Psoas muscle (tissue), 8 donors: ENCODE results near the gene SRL. TPM values are rescaled to one million over a fixed set of nuclear protein-coding genes. Genes with fewer than 3 reads are reported as not detected.
A peak's percentile ranks its signal among the peaks of the same experiment; 100 is the strongest.

Experiments used
- ATAC-seq, 4 donors: fragments of 200-7000 bp; cut with Tn5 transposase; one replicate each; pipeline ENCODE4 v1.9.1; 2020; ENCODE audit warnings: moderate library complexity in 3 of 4, mild to moderate bottlenecking in 2 of 4
- DNase-seq, 2 donors: peaks; one replicate each; pipeline ENCODE4 v3.0.0-alpha.2; 2020
- H3K27ac ChIP-seq: fragments of 200-600 bp; one replicate; pipeline ENCODE4 v1.8.0; 2022
- H3K27me3 ChIP-seq, 3 donors: fragments of 200-600 bp in 1 of 3; one replicate each; pipeline versions ENCODE4 v1.6.1 to v1.8.0; 2013 to 2022; ENCODE audit warnings: low read length in 2 of 3, mild to moderate bottlenecking in 2 of 3, moderate library complexity in 1 of 3; ENCODE audit not compliant: insufficient read depth in 3 of 3
- H3K36me3 ChIP-seq, 2 donors: fragments of 200-600 bp in 1 of 2; one replicate each; pipeline versions ENCODE4 v1.6.1 to v1.8.0; 2013 to 2022; ENCODE audit warnings: low read depth in 1 of 2, mild to moderate bottlenecking in 1 of 2, moderate library complexity in 1 of 2; ENCODE audit not compliant: insufficient read depth in 1 of 2
- H3K4me1 ChIP-seq: fragments of 200-600 bp; one replicate; pipeline ENCODE4 v1.8.0; 2022
- H3K4me3 ChIP-seq: fragments of 200-600 bp; one replicate; pipeline ENCODE4 v1.8.0; 2022; ENCODE audit warnings: mild to moderate bottlenecking
- H3K9me3 ChIP-seq: fragments of 200-600 bp; one replicate; pipeline ENCODE4 v1.8.0; 2022
- WGBS, 3 donors: extraction: QIAGEN DNeasy Blood & Tissue Kit; methylation state at CpG; one replicate each; pipeline versions ENCODE4 v1.1.6 to v1.1.7; 2013; 5-methylcytosine and 5-hydroxymethylcytosine counted together
- intact Hi-C, 2 donors: fragments of 100-400 bp; cut with DNase I; formaldehyde crosslinking; loops; one replicate each; pipeline versions ENCODE4 v1.11.0 to v1.14.2; 2022
- polyA plus RNA-seq, 3 donors: library from polyadenylated mRNA; stranded (reverse); fragments of 200-250 nt; gene quantifications; one replicate each; pipeline ENCODE4 v1.2.3, GENCODE V29; 2013
- total RNA-seq, 4 donors: library from RNA; stranded (reverse); fragmentation: NEBNext Ultra II Directional in 2 of 4; extraction: Animal tissue kit (Norgen Biotek cat#: 25700) in 2 of 4; gene quantifications; one replicate each; pipeline versions ENCODE4 v1.2.1 to v1.2.4, GENCODE V29; 2021 to 2023
- TF ChIP-seq, protein P1 (sequence below): fragments of 200-600 bp; IDR thresholded peaks from one replicate; pipeline ENCODE4 v1.8.0; 2022; ENCODE audit warnings: antibody characterized with exemption
- donor health status: healthy with polysubstance abuse.
- donor health status: DM: no; HTN: no; CAD: no; lungs with moderate emphysema.
- donor health status: Bipolar disorder and iron deficiency.
- donor health status: healthy.
- donor health status: DM: yes; HTN: yes; CAD: no.
- donor health status: DM: no; HTN: no; CAD: no.
- donor health status: DM: no; HTN: no; CAD: no.
- donor health status: DM: yes; HTN: yes; CAD: no.

The SRL gene
- total and polyA plus RNA-seq, 7 donors: 196 to 552 (median 305) TPM

GRCh38 chr16:4184038-4184702 is 57.7 kb downstream of the SRL start:
- H3K4me1 ChIP-seq: no peaks in the 10 kb centered on the region
- ATAC-seq (peak in 2 of 4 donors; percentile 23 to 33), DNase-seq (peak; percentile 44 to 75)
- peaks cover 0 to 15% of the 10 kb centered on the region in 2 donors for H3K36me3 ChIP-seq
- no peaks in the 10 kb centered on the region for H3K9me3 ChIP-seq
- intact Hi-C loops: loop anchor here in 1 of 2 donors (2.0 to 5.0 kb wide), 2 partner anchors 67 to 202 kb away; partner anchors contain the start of gene ADCY9
- no peaks in the 10 kb centered on the region for H3K27me3 ChIP-seq
- H3K4me3 ChIP-seq: peak overlapping the region; percentile 81
- H3K27ac ChIP-seq: peak overlapping the region; percentile 90
- 9 to 11% (median 11%) methylated on average over 50 to 59 of the region's 59 CpGs for WGBS, 3 donors
- TF ChIP-seq, protein P1, sequence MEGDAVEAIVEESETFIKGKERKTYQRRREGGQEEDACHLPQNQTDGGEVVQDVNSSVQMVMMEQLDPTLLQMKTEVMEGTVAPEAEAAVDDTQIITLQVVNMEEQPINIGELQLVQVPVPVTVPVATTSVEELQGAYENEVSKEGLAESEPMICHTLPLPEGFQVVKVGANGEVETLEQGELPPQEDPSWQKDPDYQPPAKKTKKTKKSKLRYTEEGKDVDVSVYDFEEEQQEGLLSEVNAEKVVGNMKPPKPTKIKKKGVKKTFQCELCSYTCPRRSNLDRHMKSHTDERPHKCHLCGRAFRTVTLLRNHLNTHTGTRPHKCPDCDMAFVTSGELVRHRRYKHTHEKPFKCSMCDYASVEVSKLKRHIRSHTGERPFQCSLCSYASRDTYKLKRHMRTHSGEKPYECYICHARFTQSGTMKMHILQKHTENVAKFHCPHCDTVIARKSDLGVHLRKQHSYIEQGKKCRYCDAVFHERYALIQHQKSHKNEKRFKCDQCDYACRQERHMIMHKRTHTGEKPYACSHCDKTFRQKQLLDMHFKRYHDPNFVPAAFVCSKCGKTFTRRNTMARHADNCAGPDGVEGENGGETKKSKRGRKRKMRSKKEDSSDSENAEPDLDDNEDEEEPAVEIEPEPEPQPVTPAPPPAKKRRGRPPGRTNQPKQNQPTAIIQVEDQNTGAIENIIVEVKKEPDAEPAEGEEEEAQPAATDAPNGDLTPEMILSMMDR: no peak

DNA sequence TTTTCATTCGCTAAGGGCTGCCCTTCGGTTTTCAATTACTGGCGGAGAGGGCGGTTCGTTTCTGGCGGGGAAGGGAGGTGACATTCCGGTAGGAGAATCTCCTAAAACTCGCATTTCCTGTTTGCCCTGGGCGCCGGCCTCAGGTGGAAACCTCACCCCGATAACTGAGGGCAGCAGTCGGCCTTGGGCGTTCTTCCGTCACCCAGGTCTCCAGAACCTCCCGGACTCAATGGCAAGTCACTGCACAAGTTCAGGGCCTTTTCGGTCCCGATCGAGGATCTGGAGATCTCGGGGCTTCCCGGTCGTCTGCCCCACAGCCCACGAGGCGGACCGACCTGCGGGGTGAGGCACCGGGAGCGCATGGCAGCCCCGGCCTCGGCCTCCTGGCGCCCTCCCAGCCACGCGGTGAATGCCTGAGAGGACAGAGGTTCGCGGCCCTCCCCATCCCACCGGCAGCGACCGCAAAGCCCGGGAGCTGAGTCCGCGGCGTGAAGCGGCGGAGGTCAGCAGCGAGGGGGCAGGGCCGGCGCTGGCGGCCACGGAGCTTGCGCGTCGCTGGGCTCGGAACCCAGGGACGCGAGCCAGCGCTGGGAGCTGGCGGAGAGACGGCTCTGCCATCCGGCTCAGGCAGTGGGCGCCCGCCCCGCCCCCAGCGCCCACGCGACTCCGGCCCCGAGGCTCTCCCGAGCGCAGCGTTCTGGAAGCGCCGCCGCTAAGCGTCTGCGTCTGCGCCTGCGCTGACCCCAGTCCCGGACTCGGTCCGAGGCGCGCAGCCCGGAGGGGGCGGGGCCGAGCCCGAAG is 58.4 kb downstream of the SRL start:
- Histone ChIP-seq H3K4me1 (no peaks in the 10 kb centered on the region), H3K9me3 (no peaks in the 10 kb centered on the region), H3K27ac (peak overlapping the region; percentile 90), H3K4me3 (peak overlapping the region; percentile 81), H3K27me3 (no peaks in the 10 kb centered on the region), H3K36me3 (peaks cover 0 to 10% of the 10 kb centered on the region in 2 donors)
- intact Hi-C loops: loop anchor here in 1 of 2 donors (2.0 to 5.0 kb wide), 2 partner anchors 67 to 201 kb away; partner anchors contain the start of gene ADCY9
- 1 to 5% (median 2%) methylated on average over 59 to 85 of the region's 85 CpGs for WGBS, 3 donors
- ATAC-seq: peak; percentile 89 to 95 (median 90)
- TF ChIP-seq, protein P1: no peak
- DNase-seq: peak; percentile 94 to 97

- WGBS, 3 donors: 91 to 94% (median 93%) methylated on average over 22 to 23 of the region's 23 CpGs
- Histone ChIP-seq H3K9me3 (no peaks in the 10 kb centered on the region), H3K27me3 (no peaks in the 10 kb centered on the region), H3K27ac (peak overlapping the region; percentile 90), H3K36me3 (peaks cover 0 to 7% of the 10 kb centered on the region in 2 donors), H3K4me3 (peak overlapping the region; percentile 81), H3K4me1 (no peaks in the 10 kb centered on the region)
- TF ChIP-seq, protein P1: no peak
- intact Hi-C loops: loop anchor here in 1 of 2 donors (5.0 kb wide), 1 partner anchor 200 kb away; no protein-coding TSS in a partner anchor
- ATAC-seq (no peak), DNase-seq (no peak)
These were observed 59.2 kb downstream of the SRL start for GRCh38 chr16:4182581-4183236.

DNA sequence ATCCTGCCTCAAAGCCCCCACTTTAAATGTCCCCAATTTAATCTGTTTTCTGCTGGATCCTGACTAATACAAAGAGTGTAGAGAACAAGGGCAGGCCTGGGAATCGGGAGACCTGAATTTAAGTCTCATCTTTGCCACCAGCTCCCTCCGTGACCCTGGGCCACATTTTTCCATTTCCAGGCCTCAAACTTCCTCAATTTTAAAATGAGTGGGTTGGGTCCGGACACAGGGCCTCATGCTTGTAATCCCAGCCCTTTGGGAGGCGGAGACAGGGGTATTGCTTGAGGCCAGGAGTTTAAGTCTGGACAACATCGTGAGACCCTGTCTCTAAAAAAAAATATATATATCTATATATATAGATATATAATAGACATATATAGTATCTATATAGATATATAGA is 61.4 kb downstream of the SRL start:
- WGBS, 3 donors: 82 to 85% (median 85%) methylated on average over 5 of the region's 5 CpGs
- DNase-seq (no peak), ATAC-seq (no peak)
- Histone ChIP-seq H3K4me3 (no peak overlapping the region), H3K36me3 (no peaks in the 10 kb centered on the region), H3K4me1 (no peaks in the 10 kb centered on the region), H3K27ac (no peak overlapping the region), H3K9me3 (no peaks in the 10 kb centered on the region), H3K27me3 (no peaks in the 10 kb centered on the region)
- TF ChIP-seq, protein P1: no peak
- intact Hi-C loops: loop anchor here in 1 of 2 donors (5.0 kb wide), 1 partner anchor 198 kb away; no protein-coding TSS in a partner anchor
